Neural cell (in vitro differentiated cells): ENCODE results near the gene NDUFC1. TPM values are rescaled to one million over a fixed set of nuclear protein-coding genes. Genes with fewer than 3 reads are reported as not detected.

Source experiments
- H2AFZ ChIP-seq: fragments of 200-600, 300-800 bp; sonication (generic), shearing (Covaris generic); 2 replicates; pipeline ENCODE4 v1.6.0; 2014; ENCODE audit warnings: low read depth, mild to moderate bottlenecking, antibody characterized with exemption, low read length, moderate library complexity
- H3F3A ChIP-seq: fragments of 200-600 bp; shearing (Covaris generic); 2 replicates; pipeline ENCODE4 v1.6.1; 2016; ENCODE audit warnings: mild to moderate bottlenecking, moderate library complexity, mixed read lengths, antibody characterized with exemption, low read length; ENCODE audit not compliant: insufficient read depth, poor library complexity, severe bottlenecking
- H3K27ac ChIP-seq: fragments of 200-600, 300-800 bp; sonication (generic), shearing (Covaris generic); 2 replicates; pipeline ENCODE4 v1.5.1; 2014; ENCODE audit warnings: mild to moderate bottlenecking, low read length, moderate library complexity
- H3K27me3 ChIP-seq: fragments of 300-800, 200-600 bp; sonication (generic), shearing (Covaris generic); 2 replicates; pipeline ENCODE4 v1.6.0; 2014; ENCODE audit warnings: mild to moderate bottlenecking, low read depth, low read length, moderate library complexity; ENCODE audit not compliant: insufficient read depth
- H3K36me3 ChIP-seq: fragments of 300-800, 200-600 bp; sonication (generic), shearing (Covaris generic); 2 replicates; pipeline ENCODE4 v1.5.1; 2014; ENCODE audit warnings: mild to moderate bottlenecking, antibody characterized with exemption, low read length, moderate library complexity; ENCODE audit not compliant: insufficient read depth
- H3K4me2 ChIP-seq: fragments of 300-800, 200-600 bp; sonication (generic), shearing (Covaris generic); 2 replicates; pipeline ENCODE4 v1.6.0; 2014; ENCODE audit warnings: mild to moderate bottlenecking, low read length
- H3K4me3 ChIP-seq: fragments of 300-800, 200-600 bp; sonication (generic), shearing (Covaris generic); 2 replicates; pipeline ENCODE4 v1.5.1; 2014; ENCODE audit warnings: mild to moderate bottlenecking, low read length, moderate library complexity
- H3K79me2 ChIP-seq: fragments of 200-600 bp; shearing (Covaris generic); replicated peaks from 2 replicates; pipeline ENCODE4 v1.6.0; 2014; ENCODE audit warnings: mild to moderate bottlenecking, low read length, moderate library complexity; ENCODE audit not compliant: insufficient read depth
- H3K9ac ChIP-seq: fragments of 300-800, 200-600 bp; sonication (generic), shearing (Covaris generic); 2 replicates; pipeline ENCODE4 v1.6.1; 2016; ENCODE audit warnings: mild to moderate bottlenecking, low read length, mixed read lengths
- H3K9me2 ChIP-seq: fragments of 200-600 bp; shearing (Covaris generic); 2 replicates; pipeline ENCODE4 v1.6.1; 2016; ENCODE audit warnings: mild to moderate bottlenecking, low read length, mixed read lengths; ENCODE audit not compliant: insufficient read depth
- H3K9me3 ChIP-seq: fragments of 200-600, 300-800 bp; sonication (generic), shearing (Covaris generic); 2 replicates; pipeline ENCODE4 v1.6.1; 2016; ENCODE audit warnings: mild to moderate bottlenecking, mixed run types, low read length, moderate library complexity, mixed read lengths
- H4K20me1 ChIP-seq: fragments of 200-600 bp; shearing (Covaris generic); 2 replicates; pipeline ENCODE4 v1.6.1; 2016; ENCODE audit warnings: mild to moderate bottlenecking, mixed run types; ENCODE audit not compliant: insufficient read depth
- EP300 ChIP-seq: fragments of 450-650 bp; conservative IDR thresholded peaks from 2 replicates; pipeline ENCODE4 v1.6.1; 2014; ENCODE audit warnings: antibody characterized with exemption, mild to moderate bottlenecking, moderate library complexity; ENCODE audit not compliant: poor library complexity, severe bottlenecking
- EZH2 ChIP-seq: fragments of 200-600, 300-800 bp; shearing (Covaris generic), sonication (generic); IDR thresholded peaks from 2 replicates; pipeline ENCODE4 v1.6.1; 2014; ENCODE audit warnings: antibody characterized with exemption, low read length, borderline replicate concordance, mild to moderate bottlenecking; ENCODE audit not compliant: insufficient read depth, poor library complexity, severe bottlenecking
- MXI1 ChIP-seq: fragments of 450-650 bp; conservative IDR thresholded peaks from 2 replicates; pipeline ENCODE4 v1.6.1; 2014; ENCODE audit warnings: antibody characterized with exemption, mild to moderate bottlenecking; ENCODE audit not compliant: poor library complexity, severe bottlenecking
- POLR2AphosphoS5 ChIP-seq: IDR thresholded peaks from 2 replicates; pipeline ENCODE4 v1.6.1; 2012
- RAD21 ChIP-seq: fragments of 450-650 bp; conservative IDR thresholded peaks from 2 replicates; pipeline ENCODE4 v1.6.1; 2014; ENCODE audit warnings: antibody characterized with exemption, mild to moderate bottlenecking, moderate library complexity
- SMC3 ChIP-seq: fragments of 450-650 bp; conservative IDR thresholded peaks from 2 replicates; pipeline ENCODE4 v1.6.1; 2014; ENCODE audit warnings: antibody characterized with exemption, mild to moderate bottlenecking, moderate library complexity; ENCODE audit not compliant: poor library complexity
- TAF1 ChIP-seq: IDR thresholded peaks from 2 replicates; pipeline ENCODE4 v1.6.1; 2012; ENCODE audit warnings: low read depth
- polyA plus RNA-seq: library from polyadenylated mRNA; depleted of rRNA; stranded (reverse); fragments of >200 nt; gene quantifications from 2 replicates; pipeline ENCODE4 v1.2.3, GENCODE V29; 2014
- TF ChIP-seq, protein P1 (sequence below): IDR thresholded peaks from 2 replicates; pipeline ENCODE4 v1.6.1; 2012; ENCODE audit warnings: borderline replicate concordance
- TF ChIP-seq, protein P2 (sequence below): fragments of 450-650 bp; IDR thresholded peaks from 2 replicates; pipeline ENCODE4 v1.5.1; 2014; ENCODE audit warnings: antibody characterized with exemption, mild to moderate bottlenecking, moderate library complexity; ENCODE audit not compliant: poor library complexity, severe bottlenecking

Gene NDUFC1
- polyA plus RNA-seq, 1 donor from 2014 or later = 102 TPM

GRCh38 chr4:139301113-139301820, 1.0 kb downstream of the NDUFC1 start, which contains the start of gene NAA15:
Gene NAA15, plus strand, starts transcription at chr4:139301505. Its CDS starts 273 bp downstream, at chr4:139301778.
- TF ChIP-seq RAD21 (peak; percentile 36), TAF1 (peak; percentile 83), MXI1 (peak; percentile 97), EP300 (peak; percentile 63), EZH2 (no peak), POLR2AphosphoS5 (peak; percentile 81), SMC3 (peak; percentile 36)
- TF ChIP-seq, protein P1, sequence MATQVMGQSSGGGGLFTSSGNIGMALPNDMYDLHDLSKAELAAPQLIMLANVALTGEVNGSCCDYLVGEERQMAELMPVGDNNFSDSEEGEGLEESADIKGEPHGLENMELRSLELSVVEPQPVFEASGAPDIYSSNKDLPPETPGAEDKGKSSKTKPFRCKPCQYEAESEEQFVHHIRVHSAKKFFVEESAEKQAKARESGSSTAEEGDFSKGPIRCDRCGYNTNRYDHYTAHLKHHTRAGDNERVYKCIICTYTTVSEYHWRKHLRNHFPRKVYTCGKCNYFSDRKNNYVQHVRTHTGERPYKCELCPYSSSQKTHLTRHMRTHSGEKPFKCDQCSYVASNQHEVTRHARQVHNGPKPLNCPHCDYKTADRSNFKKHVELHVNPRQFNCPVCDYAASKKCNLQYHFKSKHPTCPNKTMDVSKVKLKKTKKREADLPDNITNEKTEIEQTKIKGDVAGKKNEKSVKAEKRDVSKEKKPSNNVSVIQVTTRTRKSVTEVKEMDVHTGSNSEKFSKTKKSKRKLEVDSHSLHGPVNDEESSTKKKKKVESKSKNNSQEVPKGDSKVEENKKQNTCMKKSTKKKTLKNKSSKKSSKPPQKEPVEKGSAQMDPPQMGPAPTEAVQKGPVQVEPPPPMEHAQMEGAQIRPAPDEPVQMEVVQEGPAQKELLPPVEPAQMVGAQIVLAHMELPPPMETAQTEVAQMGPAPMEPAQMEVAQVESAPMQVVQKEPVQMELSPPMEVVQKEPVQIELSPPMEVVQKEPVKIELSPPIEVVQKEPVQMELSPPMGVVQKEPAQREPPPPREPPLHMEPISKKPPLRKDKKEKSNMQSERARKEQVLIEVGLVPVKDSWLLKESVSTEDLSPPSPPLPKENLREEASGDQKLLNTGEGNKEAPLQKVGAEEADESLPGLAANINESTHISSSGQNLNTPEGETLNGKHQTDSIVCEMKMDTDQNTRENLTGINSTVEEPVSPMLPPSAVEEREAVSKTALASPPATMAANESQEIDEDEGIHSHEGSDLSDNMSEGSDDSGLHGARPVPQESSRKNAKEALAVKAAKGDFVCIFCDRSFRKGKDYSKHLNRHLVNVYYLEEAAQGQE = peak; percentile 42
- TF ChIP-seq, protein P2, sequence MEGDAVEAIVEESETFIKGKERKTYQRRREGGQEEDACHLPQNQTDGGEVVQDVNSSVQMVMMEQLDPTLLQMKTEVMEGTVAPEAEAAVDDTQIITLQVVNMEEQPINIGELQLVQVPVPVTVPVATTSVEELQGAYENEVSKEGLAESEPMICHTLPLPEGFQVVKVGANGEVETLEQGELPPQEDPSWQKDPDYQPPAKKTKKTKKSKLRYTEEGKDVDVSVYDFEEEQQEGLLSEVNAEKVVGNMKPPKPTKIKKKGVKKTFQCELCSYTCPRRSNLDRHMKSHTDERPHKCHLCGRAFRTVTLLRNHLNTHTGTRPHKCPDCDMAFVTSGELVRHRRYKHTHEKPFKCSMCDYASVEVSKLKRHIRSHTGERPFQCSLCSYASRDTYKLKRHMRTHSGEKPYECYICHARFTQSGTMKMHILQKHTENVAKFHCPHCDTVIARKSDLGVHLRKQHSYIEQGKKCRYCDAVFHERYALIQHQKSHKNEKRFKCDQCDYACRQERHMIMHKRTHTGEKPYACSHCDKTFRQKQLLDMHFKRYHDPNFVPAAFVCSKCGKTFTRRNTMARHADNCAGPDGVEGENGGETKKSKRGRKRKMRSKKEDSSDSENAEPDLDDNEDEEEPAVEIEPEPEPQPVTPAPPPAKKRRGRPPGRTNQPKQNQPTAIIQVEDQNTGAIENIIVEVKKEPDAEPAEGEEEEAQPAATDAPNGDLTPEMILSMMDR = no peak
- Histone ChIP-seq H2AFZ (peak within 1 kb of the TSS; percentile 98), H3K36me3 (no peaks in the 10 kb centered on the region), H3K9me3 (peaks cover 5% of the 10 kb centered on the region), H3K27ac (peak within 1 kb of the TSS; percentile 93), H4K20me1 (no peaks in the 10 kb centered on the region), H3K9me2 (no peaks in the 10 kb centered on the region), H3K4me2 (peak within 1 kb of the TSS; percentile 96), H3K4me3 (peak within 1 kb of the TSS; percentile 98), H3K9ac (peak within 1 kb of the TSS; percentile 98), H3K27me3 (no peaks in the 10 kb centered on the region), H3F3A (no peaks in the 10 kb centered on the region), H3K79me2 (peaks cover 51% of the 10 kb centered on the region)

DNA sequence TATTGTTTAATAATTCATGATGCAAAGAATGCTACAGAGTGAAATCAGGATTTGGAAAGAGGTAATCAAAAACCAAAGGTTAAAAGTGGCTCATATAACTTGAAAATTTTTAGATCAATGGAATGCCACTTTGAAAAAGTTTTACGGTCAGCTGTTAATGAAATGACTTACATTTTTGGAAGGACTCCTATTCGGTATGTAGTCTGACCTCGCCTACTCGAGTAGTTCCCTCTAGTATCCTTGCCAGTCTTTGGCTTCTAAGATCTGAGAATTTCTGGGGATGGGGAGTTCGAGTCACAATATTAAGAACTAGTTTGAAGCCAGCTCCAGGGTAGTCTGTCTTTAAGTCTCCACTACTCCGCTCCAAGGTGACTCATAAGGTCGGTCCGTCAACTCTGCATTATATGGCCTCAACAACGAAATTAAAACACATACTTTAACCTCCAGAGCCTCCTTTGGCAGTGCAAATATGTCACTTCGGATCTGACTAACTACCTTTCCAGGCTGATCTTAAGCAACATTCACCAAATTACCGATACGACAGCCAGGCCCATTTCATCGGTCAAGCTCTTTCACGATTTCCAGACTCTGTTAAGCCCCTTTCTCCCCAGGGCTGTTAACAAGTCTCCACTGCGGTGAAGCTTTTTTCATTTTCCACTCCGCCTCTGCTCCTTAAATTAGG, 1.7 kb downstream of the NDUFC1 start:
- Histone ChIP-seq H3K36me3 (no peaks in the 10 kb centered on the region), H3K4me3 (peak overlapping the region; percentile 98), H4K20me1 (no peaks in the 10 kb centered on the region), H3K4me2 (peak overlapping the region; percentile 77), H2AFZ (peak overlapping the region; percentile 85), H3K9me2 (no peaks in the 10 kb centered on the region), H3K9ac (peak overlapping the region; percentile 98), H3K27me3 (no peaks in the 10 kb centered on the region), H3K79me2 (peaks cover 45% of the 10 kb centered on the region), H3F3A (no peaks in the 10 kb centered on the region), H3K27ac (peak overlapping the region; percentile 93), H3K9me3 (peaks cover 5% of the 10 kb centered on the region)
- no peak for TF ChIP-seq TAF1
- TF ChIP-seq, protein P1 = no peak
- TF ChIP-seq EP300 = no peak
- TF ChIP-seq EZH2 = no peak
